Adrenal gland (tissue), 5 donors: ENCODE results near the gene WHRN.

Source experiments
- CTCF ChIP-seq, 6 experiments: fragments of 450-650 bp in 4 of 6; fragments of 200-600 bp in 2 of 6; sonication (generic) in 1 of 6; IDR thresholded peaks; 1 replicate in 5 of 6; 2 replicates in 1 of 6; pipeline versions ENCODE4 v1.5.1 to v1.8.0; 2016 to 2021; ENCODE audit warnings: antibody characterized with exemption in 6 of 6, mild to moderate bottlenecking in 2 of 6, moderate library complexity in 1 of 6
- POLR2A ChIP-seq, 2 donors: fragments of 450-650 bp; IDR thresholded peaks; one replicate each; pipeline ENCODE4 v1.6.1; 2017; ENCODE audit warnings: antibody characterized with exemption in 2 of 2, mild to moderate bottlenecking in 2 of 2, moderate library complexity in 1 of 2
- donor health status: DM: no; HTN: no; CAD: no.

- TF ChIP-seq CTCF (IDR thresholded peaks at IDR 0.05): no peak
- TF ChIP-seq POLR2A (IDR thresholded peaks at IDR 0.05): no peak
Measured at GRCh38 chr9:114397219-114397847, 107.9 kb downstream of the WHRN start.
